AG10803 (cell line): ENCODE results near the gene GUCY1A1.

Source experiments
- DNase-seq: peaks from one replicate; pipeline ENCODE4 v3.0.0; 2010; ENCODE audit warnings: low read depth
- H3K4me3 ChIP-seq: 2 replicates; pipeline ENCODE4 v1.5.1; 2011; ENCODE audit warnings: mild to moderate bottlenecking, low read length, control low read depth
- CTCF ChIP-seq: conservative IDR thresholded peaks from 2 replicates; pipeline ENCODE4 v1.5.1; 2011; ENCODE audit warnings: mild to moderate bottlenecking, low read length, control low read depth, inconsistent platforms

The GUCY1A1 gene

DNA sequence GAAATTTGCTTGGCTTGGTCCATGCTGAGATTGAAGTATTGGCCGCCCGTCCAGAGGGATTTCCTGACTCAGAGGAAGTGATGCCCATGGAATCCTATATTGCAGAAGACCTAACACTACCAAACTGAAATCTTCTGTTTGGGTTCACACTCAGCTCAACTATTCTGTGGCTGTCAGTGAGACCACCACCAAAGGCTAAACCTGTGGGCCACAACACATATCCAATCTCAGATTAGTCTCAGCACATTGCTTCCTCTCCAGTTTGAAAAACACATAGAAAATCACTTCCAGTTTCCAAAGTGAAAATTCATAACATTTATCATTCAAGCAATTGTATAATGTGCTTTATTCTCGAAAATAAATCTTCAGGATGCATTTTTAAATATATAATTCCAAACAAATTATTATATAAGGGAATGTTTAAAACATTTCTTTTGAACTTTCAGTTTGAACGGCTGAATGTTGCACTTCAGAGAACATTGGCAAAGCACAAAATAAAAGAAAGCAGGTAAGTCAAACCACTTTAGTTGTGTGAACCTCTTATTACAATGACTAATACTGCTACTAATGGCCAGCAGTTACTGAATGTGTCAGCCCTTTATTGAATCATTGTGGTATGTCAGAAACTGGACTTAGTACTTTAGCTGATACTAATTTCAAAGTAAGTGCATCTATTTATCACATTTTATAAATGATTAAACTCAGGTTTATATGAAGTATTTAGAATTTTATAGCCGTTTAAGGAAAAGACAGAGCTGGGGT, 37.0 kb downstream of the GUCY1A1 start:
- TF ChIP-seq CTCF: no peak
- no peak for DNase-seq

GRCh38 chr4:155704841-155705404, 38.3 kb downstream of the GUCY1A1 start:
- no peak for TF ChIP-seq CTCF

More for the DNA sequence above, 37.0 kb downstream of the GUCY1A1 start:
- no peak overlapping the region for H3K4me3 ChIP-seq

GRCh38 chr4:155705664-155706063, 39.0 kb downstream of the GUCY1A1 start:
- TF ChIP-seq CTCF: no peak
- no peak overlapping the region for H3K4me3 ChIP-seq
- no peak for DNase-seq

More at GRCh38 chr4:155704841-155705404, 38.3 kb downstream of the GUCY1A1 start:
- no peak overlapping the region for H3K4me3 ChIP-seq
- DNase-seq: no peak

- no peak for DNase-seq
- TF ChIP-seq CTCF: no peak
- H3K4me3 ChIP-seq: no peak overlapping the region
Measured at GRCh38 chr4:155706147-155706546, 39.5 kb downstream of the GUCY1A1 start.

GRCh38 chr4:155707251-155707650, 40.6 kb downstream of the GUCY1A1 start:
- TF ChIP-seq CTCF: no peak
- DNase-seq: no peak
- no peak overlapping the region for H3K4me3 ChIP-seq

GRCh38 chr4:155708782-155709181, 42.1 kb downstream of the GUCY1A1 start:
- no peak overlapping the region for H3K4me3 ChIP-seq
- no peak for TF ChIP-seq CTCF
- no peak for DNase-seq

GRCh38 chr4:155709918-155710317, 43.3 kb downstream of the GUCY1A1 start:
- no peak for DNase-seq
- H3K4me3 ChIP-seq: no peak overlapping the region
- no peak for TF ChIP-seq CTCF
